GM18526 (cell line): ENCODE measurements around the gene CISH.

ENCODE experiments used
- POLR2A ChIP-seq: IDR thresholded peaks from 3 replicates; pipeline ENCODE4 v1.6.1; 2011; ENCODE audit not compliant: insufficient read length; ENCODE audit errors: extremely low read depth

Gene CISH

DNA sequence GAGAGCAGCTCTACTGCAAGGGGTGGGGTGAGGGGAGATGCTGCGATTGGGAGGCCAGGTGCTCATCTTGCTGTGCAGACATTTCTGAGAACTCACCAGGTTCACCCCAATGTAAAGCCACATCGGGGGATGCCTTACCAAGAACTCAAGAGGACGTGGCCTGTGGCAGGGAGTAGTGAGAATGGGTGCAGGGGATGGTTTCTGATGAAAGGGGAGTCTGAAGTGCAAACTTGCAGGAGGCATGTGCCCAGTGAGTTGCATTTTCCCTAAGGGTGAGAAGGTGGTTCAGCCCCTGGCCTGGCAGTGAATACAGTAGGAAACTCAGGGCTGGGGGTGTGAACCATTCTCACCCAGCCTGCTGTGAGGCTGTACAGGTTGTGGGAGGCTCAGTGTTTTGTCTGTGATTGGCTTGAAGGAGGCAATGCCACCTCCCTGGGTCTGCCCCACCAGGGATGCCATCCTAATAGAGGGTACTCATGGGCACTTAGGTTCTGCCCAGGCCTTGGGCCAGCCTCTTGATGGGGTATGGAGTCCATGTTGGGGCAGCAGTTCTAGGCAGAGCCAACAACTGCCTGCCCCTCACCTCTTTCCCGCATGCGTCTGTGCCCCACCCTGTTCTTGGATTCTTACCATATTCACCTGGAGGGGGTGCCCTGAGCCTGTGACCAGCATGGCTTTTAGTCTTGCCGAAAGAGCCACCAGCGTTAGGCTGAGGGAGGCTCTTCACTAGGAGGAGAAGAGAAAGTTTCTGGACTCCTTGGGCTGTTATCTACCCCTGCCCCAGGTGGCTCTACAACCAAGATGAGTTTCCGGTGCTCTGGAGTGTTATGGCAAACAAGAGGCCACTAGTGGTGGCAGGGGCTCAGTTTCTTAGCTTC, 37.8 kb downstream of the CISH start:
- TF ChIP-seq POLR2A, result no peak

DNA sequence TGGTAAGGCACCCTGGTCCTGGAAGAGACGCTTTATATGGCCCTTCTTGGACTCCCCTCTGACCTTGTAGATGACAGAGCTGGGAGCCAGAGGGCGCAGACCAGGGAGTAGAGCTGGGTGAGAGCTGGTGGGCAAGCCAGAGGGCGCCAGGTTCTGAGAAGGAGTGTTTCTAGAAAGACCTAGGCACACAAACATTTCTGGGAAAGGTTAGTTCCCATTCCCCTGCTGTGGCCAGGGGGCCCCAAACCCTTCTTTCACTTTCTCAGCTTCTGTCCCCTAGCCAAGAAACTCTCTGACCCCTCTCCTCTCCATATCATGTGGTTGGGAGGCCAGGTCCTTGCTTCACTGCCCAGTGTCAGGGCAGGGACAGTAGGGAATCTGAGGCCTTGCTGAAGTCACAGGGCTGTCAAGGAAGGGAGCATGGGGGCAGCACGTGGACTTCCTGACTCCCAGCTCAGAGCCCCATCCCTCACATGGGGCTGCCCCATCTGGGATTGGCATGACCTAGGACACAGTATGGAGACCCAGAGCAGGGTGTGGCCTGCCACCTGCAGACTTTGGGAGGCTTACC, 38.7 kb downstream of the CISH start:
- TF ChIP-seq POLR2A, result no peak

DNA sequence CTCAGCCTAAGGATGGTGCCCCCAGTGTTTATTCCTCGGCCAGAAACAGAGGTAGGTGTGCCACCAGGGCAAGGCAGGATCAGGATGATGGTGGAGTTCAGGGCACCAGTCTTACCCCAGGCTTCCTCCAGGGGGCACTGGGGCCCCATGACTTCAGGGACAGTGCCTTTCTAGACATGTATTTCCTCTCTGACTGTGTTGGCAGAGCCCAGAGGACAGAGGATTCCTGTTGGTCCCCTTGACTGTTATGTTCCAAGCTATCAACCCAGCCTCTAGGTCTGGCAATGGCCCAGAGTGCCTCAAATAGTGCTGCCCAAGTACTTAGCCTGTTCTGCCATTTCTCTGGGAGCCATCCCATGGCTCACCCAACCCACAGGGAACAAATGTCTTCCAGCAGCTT, 39.4 kb downstream of the CISH start:
- TF ChIP-seq POLR2A, result no peak

DNA sequence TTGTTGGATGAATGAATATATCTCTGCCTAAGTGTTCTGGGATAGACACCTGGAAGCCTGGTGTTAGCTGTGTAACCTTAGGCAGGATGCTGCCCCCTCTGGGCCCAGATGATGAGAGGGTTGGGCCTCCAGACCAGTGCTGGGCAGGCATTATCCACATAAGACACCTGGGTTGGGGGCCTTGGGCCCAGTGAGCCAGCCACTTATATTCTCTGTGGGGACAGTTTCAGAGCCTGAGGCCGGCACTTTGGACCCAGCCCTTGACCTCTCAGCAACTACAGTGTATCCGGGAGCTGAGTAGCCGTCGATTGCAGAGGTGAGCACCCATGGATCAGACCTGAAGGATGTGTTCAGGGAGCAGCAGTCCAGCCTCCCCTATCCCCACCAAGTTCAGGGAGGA, 40.1 kb downstream of the CISH start:
- TF ChIP-seq POLR2A, result no peak

DNA sequence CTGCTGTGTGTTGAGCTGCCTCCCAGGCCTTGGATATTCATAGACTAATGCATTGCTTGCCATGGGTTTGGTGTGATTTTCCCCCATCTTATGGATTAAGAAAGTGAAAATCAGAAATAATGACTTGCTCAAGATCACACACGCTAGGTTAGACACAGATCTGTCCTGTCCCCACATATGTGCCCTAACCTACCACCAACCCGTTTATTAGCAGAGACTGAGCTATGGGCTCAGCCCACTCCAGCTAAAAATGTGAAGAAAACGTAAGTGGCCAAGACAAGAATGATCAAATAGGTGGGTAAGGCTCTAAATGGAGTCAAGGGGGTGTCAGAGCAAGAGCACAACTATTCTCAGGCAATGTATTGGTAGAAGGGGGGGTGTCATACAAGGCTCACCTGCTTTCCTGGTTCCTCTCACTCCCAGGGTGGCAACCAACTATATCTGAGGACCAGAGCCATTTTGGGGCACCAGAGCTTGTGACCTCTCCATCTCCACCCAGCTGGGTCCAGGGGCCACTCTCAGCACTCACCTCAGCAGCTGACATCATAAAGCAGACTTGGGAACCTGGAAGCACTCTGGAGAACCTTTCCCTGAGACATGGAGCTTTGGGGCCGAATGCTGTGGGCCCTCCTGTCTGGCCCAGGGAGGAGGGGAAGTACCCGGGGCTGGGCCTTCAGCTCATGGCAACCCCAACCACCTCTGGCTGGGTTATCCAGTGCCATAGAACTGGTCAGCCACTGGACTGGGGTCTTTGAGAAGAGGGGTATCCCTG, 40.9 kb downstream of the CISH start:
- TF ChIP-seq POLR2A, result no peak

DNA sequence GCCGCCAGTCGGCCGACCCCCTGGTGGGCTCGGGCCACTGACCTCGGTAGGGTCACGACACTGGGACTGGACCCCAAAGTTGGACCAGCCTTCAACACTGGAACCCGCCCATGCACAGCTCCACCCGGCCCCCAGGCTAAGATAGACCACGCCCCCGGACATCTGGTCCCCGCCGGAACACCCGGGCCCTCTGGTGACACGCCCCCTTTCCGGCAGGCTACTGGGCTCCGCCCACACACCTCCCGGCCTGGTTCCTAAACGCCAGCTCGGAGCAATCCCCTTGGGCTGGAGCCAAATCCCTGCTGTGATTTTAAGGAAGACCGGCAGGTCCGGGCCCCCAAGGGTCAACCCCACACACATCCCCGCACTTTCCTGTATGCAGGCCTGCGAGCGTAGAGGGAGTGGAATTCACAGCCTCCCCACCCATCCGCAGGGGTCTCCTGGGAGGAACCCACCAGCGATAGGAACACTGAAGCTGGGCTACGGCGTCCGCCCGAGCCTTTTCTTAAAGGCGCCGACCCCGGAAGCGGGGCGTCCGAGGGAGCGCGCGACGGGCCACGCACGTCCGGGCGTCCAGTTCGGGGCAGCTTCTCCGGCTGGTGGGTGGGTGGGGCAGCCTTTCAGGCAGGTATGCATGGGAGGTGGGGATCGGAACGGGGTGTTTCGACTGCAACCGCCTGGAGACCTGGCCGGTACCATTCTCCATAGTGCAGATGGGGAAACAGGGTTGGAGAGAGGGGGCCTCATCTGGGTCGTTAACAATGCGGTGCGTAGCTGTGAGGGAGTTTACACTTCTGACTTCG, 42.4 kb downstream of the CISH start, which contains the start of gene HEMK1:
Gene HEMK1, plus strand, starts transcription at position 576 of the 803 bp plus-strand sequence. CDS start 1,583 bp downstream, outside the sequence.
- TF ChIP-seq POLR2A, result peak; percentile 61

DNA sequence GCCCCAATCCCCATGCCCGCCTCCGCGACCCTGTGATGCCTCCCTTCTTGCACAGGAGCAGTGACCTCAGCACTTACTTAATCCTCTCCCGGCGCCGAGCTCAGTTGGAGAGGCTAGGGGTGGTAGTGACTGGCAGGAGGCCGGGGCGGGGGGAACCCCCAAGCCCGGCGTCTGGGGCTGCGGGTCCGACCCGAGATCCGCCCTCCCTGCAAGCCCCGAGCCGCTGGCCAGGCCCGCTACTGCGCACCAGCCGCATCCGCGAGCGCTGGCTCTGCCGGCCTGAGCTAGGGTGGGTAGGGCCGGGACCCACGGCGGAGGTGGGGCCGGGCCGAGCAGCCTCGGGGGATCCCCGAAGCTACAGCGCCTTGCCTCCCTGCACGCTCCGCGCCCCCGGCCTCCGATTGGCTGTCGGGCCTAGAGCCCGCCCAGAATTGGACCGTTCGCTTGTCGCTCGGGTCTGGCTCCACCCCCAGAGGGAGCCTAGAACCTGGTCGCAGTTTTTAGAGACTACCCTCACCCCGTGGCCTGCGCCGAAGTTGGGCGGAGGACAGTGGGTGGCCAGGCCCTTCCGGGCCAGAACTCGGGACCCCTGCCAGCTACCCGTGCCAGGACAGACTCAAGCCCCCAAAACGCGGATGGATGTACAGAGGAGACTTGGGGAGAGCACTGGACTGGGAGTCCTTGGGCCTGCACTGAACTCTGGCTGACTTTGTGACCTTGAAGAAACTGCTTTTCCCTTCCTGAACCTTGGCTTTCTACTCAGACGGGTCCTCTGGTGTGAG, 44.0 kb downstream of the CISH start, which contains the start of gene C3orf18:
Gene C3orf18, minus strand, starts transcription at position 362 of the 782 bp plus-strand sequence. CDS start 2,048 bp downstream, outside the sequence.
- TF ChIP-seq POLR2A, result peak; percentile 34

DNA sequence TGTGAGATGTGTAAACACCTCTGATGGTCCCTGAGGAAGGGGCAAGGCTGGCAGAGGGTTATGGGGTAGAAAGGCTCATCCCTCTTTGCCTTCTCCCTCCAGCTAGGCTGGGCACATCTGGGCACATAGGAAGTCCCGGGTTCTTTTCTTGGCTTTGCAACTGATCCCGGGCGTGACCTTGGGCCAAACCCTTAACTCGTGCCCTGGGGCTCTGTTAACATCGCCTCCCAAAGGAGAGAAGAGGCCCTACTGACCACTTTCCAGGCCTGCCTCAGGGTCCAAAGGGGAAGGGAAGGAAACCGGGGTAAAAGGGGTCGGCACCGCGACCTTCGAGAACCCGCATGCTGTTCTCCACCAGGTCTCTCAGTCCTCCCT, 44.6 kb downstream of the CISH start:
- no peak for TF ChIP-seq POLR2A

DNA sequence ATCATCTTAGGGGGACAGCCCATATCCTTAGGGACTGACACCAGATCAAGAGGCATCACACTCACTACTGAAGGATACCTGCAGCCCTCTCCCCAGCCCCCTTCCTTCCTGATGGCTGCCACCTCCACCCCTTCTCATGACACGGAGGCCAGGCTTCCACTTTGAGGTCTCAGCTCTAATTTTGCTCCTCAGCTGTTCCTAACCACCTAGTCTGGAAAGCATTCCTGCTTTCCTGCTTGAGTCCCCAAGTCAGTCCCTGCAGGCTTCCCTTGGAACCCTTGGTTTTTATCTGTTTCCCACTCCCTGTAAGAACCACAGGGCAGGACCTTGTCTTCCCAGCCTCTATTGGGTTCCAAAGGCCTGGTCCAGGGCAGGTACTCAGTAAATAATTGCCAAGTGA, 47.3 kb downstream of the CISH start:
- TF ChIP-seq POLR2A, result no peak

DNA sequence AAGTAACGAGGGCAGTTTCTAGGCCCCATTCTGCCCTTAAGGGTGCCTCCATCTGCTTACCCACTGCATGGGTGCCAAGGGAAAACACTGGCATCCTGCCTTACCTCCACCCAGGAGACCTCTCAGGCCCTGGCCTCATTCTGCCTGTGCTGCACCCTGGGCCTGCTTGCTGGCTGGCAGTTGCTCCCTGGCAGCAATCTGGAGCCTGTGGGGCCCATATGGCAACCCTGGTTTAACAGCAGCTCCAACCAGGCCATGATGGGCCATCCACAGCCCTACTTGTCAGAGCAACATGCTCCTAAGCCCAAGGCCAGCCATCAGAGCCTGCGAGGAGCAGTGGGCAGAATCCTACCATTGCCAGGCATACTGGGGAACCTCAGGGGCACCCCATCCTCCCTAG, 47.7 kb downstream of the CISH start:
- TF ChIP-seq POLR2A, result no peak

DNA sequence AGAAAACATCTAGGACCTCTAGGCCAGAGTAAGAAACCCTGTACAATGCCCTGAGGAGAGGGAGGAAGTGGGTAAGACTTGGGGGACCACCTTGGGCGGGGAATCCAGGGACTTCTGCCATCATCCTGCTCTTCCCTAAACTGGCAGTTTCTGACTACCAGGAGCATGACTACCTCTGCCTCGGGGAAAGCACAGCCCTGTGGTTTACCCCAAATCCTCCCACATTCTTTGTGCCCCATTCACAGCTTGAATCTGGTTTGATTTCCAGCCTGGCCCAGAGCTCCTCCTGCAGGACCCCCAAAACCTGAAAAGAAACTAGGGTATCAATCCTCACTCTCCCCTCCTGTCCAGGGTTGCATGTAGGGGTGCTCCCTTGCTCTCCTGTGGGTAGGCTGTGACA, 48.7 kb downstream of the CISH start:
- TF ChIP-seq POLR2A, result no peak

DNA sequence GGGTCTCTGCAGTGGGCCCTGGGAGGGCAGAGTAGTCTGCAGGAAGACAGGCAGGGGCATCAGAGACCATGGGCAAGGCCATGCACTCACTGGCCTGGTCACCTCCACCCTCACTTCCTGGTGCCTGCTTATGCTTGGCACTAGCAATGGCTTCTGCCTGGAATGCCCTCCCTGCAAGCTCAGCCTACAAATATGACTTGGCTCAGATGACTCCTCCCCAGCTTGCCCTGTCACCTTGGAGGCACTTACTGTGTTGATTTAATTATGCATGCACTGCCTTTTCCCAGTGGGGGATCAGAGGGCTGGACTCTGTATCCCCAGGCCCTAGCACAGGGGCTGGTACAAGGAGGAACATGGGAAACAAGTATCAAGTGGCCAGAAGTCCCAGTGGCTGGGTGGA, 51.9 kb downstream of the CISH start:
- no peak for TF ChIP-seq POLR2A

DNA sequence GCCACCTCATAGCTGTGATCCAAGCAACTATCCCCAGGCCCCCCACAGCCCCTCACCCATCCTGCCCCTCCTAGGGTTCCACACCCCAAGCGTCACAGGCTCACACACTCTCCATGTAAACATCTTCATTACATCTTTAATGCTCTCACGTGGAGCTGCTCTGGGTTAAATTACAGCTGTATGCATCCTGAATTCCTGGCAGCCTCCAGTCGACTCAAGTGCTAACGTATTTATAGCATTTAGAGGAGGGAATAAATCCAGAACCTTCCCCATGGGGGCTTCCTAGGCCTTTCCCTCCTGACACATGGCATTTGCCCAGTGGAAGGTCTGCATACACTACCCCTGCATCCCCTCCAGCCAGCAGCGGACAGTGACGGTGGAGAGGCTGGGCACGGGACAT, 53.7 kb downstream of the CISH start:
- TF ChIP-seq POLR2A, result no peak

DNA sequence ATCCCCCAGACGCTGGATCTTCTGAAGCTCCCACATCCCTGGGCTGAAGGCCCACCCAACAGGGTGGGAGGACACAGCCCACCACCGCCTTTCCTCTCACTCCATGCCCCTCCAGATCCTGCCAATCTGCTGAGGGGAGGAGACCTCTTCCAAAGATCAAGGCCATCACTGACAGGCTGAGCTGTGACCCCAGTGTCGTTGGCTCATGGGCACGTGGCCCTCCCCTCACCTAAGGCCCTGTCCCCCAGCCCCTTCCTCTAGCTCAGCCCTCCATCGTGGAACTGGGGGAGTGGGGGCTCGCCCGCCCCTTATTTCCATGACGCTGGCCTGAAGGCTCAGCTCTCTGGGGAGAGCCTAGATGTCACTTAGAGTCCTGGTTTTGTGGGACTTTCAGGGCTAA, 54.5 kb downstream of the CISH start:
- TF ChIP-seq POLR2A, result no peak
